A549 (cell line): ENCODE measurements around the gene MAGI2. TPM values are rescaled to one million over a fixed set of nuclear protein-coding genes. Genes with fewer than 3 reads are reported as not detected.

Experiments used
- ATAC-seq, 2 experiments: fragments of 200-7000 bp in 1 of 2; fragments of >200 bp in 1 of 2; cut with Nextera tagmentation in 1 of 2; cut with Tn5 transposase in 1 of 2; 3 replicates each; pipeline versions ENCODE4 v1.8.0 to v1.9.1; 2018 to 2020; ENCODE audit warnings: mild to moderate bottlenecking in 1 of 2, moderate library complexity in 1 of 2
- CTCF ChIA-PET: fragments of 300-600 bp; sonication (Branson Sonifier 250); formaldehyde crosslinking; extraction: SDS; loops from one replicate; lab custom pipeline; 2021; ENCODE audit warnings: antibody characterized with exemption, inconsistent platforms; lab: Yijun Ruan, JAX
- POLR2A ChIA-PET: fragments of 350-600 bp; formaldehyde crosslinking; extraction: SDS; loops from one replicate; lab custom pipeline; 2021; ENCODE audit warnings: antibody characterized with exemption, inconsistent platforms; lab: Yijun Ruan, JAX
- DNase-seq, 2 experiments: peaks; one replicate each; pipeline versions ENCODE4 v3.0.0 to v3.0.0-alpha.2; 2011 to 2016; ENCODE audit warnings: low read depth in 1 of 2, low spot score in 1 of 2
- FAIRE-seq: peaks from 2 replicates; lab custom pipeline; 2011; peaks lifted over from hg19 to GRCh38; lab: Jason Lieb, UNC
- H3K27ac ChIP-seq, 2 experiments: fragments of >200 bp; sonication (Bioruptor Twin); formaldehyde crosslinking; 3 replicates each; pipeline ENCODE4 v1.5.1; 2016 to 2017
- H3K4me1 ChIP-seq: fragments of >200 bp; sonication (Bioruptor Twin); formaldehyde crosslinking; 3 replicates; pipeline ENCODE4 v1.6.1; 2016
- H3K4me2 ChIP-seq: fragments of >200 bp; sonication (Bioruptor Twin); formaldehyde crosslinking; 3 replicates; pipeline ENCODE4 v1.6.1; 2016
- H3K4me3 ChIP-seq: fragments of >200 bp; sonication (Bioruptor Twin); formaldehyde crosslinking; 3 replicates; pipeline ENCODE4 v1.5.1; 2016
- H3K9me3 ChIP-seq: fragments of >200 bp; sonication (Bioruptor Twin); formaldehyde crosslinking; 3 replicates; pipeline ENCODE4 v1.6.1; 2016
- CHD2 ChIP-seq: fragments of 150-350 bp; IDR thresholded peaks from 2 replicates; pipeline ENCODE4 v1.6.1; 2014; ENCODE audit warnings: low read length; ENCODE audit not compliant: partially characterized antibody
- CTCF ChIP-seq: fragments of >200 bp; sonication (Bioruptor Twin); formaldehyde crosslinking; IDR thresholded peaks from 3 replicates; pipeline ENCODE4 v1.5.1; 2016
- EHMT2 ChIP-seq: fragments of 200-600 bp; sonication (generic); IDR thresholded peaks from 2 replicates; pipeline ENCODE4 v1.6.1; 2016; ENCODE audit warnings: antibody characterized with exemption, low read depth, mild to moderate bottlenecking, moderate library complexity
- ESRRA ChIP-seq: fragments of 150-350 bp; IDR thresholded peaks from 2 replicates; pipeline ENCODE4 v1.6.1; 2014; ENCODE audit warnings: mild to moderate bottlenecking, low read length, borderline replicate concordance
- FOSL2 ChIP-seq, 2 experiments: fragments of 450-650 bp in 1 of 2; fragments of >200 bp in 1 of 2; sonication (Bioruptor Twin) in 1 of 2; formaldehyde crosslinking; IDR thresholded peaks; 2 replicates each; pipeline versions ENCODE4 v1.5.0 to v1.6.1; 2016 to 2020; ENCODE audit warnings: mild to moderate bottlenecking in 1 of 2, moderate library complexity in 1 of 2
- GATA3 ChIP-seq: IDR thresholded peaks from 2 replicates; pipeline ENCODE4 v1.6.1; 2012; ENCODE audit warnings: borderline replicate concordance
- HDAC2 ChIP-seq: fragments of 200-600 bp; sonication (generic); IDR thresholded peaks from 2 replicates; pipeline ENCODE4 v1.6.1; 2016
- JUN ChIP-seq, 2 experiments: fragments of >200 bp; sonication (Bioruptor Twin); formaldehyde crosslinking; IDR thresholded peaks; 2 replicates in 1 of 2; 3 replicates in 1 of 2; pipeline ENCODE4 v1.6.1; 2016 to 2017
- KDM1A ChIP-seq: fragments of 200-600 bp; sonication (generic); IDR thresholded peaks from 2 replicates; pipeline ENCODE4 v1.6.1; 2016; ENCODE audit warnings: low read depth, mild to moderate bottlenecking
- POLR2A ChIP-seq: IDR thresholded peaks from 2 replicates; pipeline ENCODE4 v1.6.1; 2012; ENCODE audit warnings: mild to moderate bottlenecking, low read length
- RFX5 ChIP-seq: fragments of 450-650 bp; IDR thresholded peaks from 2 replicates; pipeline ENCODE4 v1.7.1; 2014; ENCODE audit warnings: antibody characterized with exemption, mild to moderate bottlenecking, moderate library complexity
- RNF2 ChIP-seq: fragments of 200-600 bp; sonication (generic); IDR thresholded peaks from 2 replicates; pipeline ENCODE4 v1.6.1; 2016; ENCODE audit warnings: low read depth, mild to moderate bottlenecking, antibody characterized with exemption, moderate library complexity, borderline replicate concordance
- TP53 ChIP-seq: fragments of 250-450 bp; sonication (Bioruptor Pico); IDR thresholded peaks from 2 replicates; pipeline ENCODE4 v1.5.0; 2021; ENCODE audit warnings: mild to moderate bottlenecking, moderate library complexity
- ZNF302 ChIP-seq: fragments of 250-450 bp; sonication (Bioruptor Pico); IDR thresholded peaks from 2 replicates; pipeline ENCODE4 v1.9.0; 2021; ENCODE audit warnings: inconsistent platforms, mild to moderate bottlenecking, moderate library complexity
- ZSCAN20 ChIP-seq: fragments of 250-450 bp; sonication (Bioruptor Pico); IDR thresholded peaks from 2 replicates; pipeline ENCODE4 v1.8.0; 2022; ENCODE audit warnings: mild to moderate bottlenecking, moderate library complexity
- WGBS: methylation state at CpG from one replicate; pipeline ENCODE4 v1.1.6; 2017; ENCODE audit errors: missing lambda C conversion rate; 5-methylcytosine and 5-hydroxymethylcytosine counted together
- polyA plus RNA-seq, 4 experiments: library from polyadenylated mRNA; depleted of rRNA in 3 of 4; stranded (reverse); fragments of >200 nt; fragmentation: RNase III in 1 of 4; extraction: RNeasy Plus Mini Kit Qiagen cat#74134 plus additional on column Dnase treatment in 1 of 4; gene quantifications; 2 replicates in 3 of 4; 3 replicates in 1 of 4; pipeline ENCODE4 v1.2.3, GENCODE V29; 2011 to 2017
- TF ChIP-seq, protein P1 (sequence below): fragments of >200 bp; sonication (Bioruptor Twin); formaldehyde crosslinking; IDR thresholded peaks from 2 replicates; pipeline ENCODE4 v1.6.1; 2016
- TF ChIP-seq, protein P2 (sequence below): fragments of 450-650 bp; IDR thresholded peaks from 2 replicates; pipeline ENCODE4 v1.6.1; 2014; ENCODE audit warnings: antibody characterized with exemption
- TF ChIP-seq, protein P3 (sequence below): fragments of 200-600 bp; sonication (generic); IDR thresholded peaks from 2 replicates; pipeline ENCODE4 v1.6.1; 2016; ENCODE audit warnings: antibody characterized with exemption, mild to moderate bottlenecking, moderate library complexity
- TF ChIP-seq, protein P4 (sequence below): fragments of 150-350 bp; IDR thresholded peaks from 2 replicates; pipeline ENCODE4 v1.6.1; 2014; ENCODE audit warnings: low read depth, mild to moderate bottlenecking, low read length
- TF ChIP-seq, protein P5 (sequence below): IDR thresholded peaks from 2 replicates; pipeline ENCODE4 v1.6.1; 2012

Gene MAGI2
- polyA plus RNA-seq, 2 of the 4 experiments (the other 2 are of a cell fraction) = 0.48 to 0.81 TPM

- H3K27ac ChIP-seq = no peak overlapping the region
- FAIRE-seq = no peak
- ChIA-PET POLR2A (no interaction called here), CTCF (interaction anchor here (1.5 to 2.0 kb wide), 2 partner anchors 12 to 17 kb away, joined by 5 to 7 read pairs; no protein-coding TSS in a partner anchor)
- H3K4me3 ChIP-seq = no peak overlapping the region
- WGBS = 52% methylated on average over 4 of the region's 4 CpGs
- ATAC-seq = no peak
- H3K4me2 ChIP-seq = no peak overlapping the region
- TF ChIP-seq ESRRA (no peak), POLR2A (no peak), GATA3 (no peak), CHD2 (no peak), JUN (IDR thresholded peaks at IDR 0.05) (no peak), FOSL2 (IDR thresholded peaks at IDR 0.05) (no peak), FOSL2 (CRISPR knock-in tag; IDR thresholded peaks at IDR 0.05) (no peak), ZNF302 (no peak), RFX5 (no peak), RNF2 (no peak), ZSCAN20 (CRISPR knock-in tag) (no peak), HDAC2 (no peak), KDM1A (no peak), CTCF (no peak), TP53 (CRISPR knock-in tag) (no peak), EHMT2 (no peak)
- TF ChIP-seq, protein P1, sequence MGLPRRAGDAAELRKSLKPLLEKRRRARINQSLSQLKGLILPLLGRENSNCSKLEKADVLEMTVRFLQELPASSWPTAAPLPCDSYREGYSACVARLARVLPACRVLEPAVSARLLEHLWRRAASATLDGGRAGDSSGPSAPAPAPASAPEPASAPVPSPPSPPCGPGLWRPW = no peak
- TF ChIP-seq, protein P2, sequence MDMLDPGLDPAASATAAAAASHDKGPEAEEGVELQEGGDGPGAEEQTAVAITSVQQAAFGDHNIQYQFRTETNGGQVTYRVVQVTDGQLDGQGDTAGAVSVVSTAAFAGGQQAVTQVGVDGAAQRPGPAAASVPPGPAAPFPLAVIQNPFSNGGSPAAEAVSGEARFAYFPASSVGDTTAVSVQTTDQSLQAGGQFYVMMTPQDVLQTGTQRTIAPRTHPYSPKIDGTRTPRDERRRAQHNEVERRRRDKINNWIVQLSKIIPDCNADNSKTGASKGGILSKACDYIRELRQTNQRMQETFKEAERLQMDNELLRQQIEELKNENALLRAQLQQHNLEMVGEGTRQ = no peak
- TF ChIP-seq, protein P3, sequence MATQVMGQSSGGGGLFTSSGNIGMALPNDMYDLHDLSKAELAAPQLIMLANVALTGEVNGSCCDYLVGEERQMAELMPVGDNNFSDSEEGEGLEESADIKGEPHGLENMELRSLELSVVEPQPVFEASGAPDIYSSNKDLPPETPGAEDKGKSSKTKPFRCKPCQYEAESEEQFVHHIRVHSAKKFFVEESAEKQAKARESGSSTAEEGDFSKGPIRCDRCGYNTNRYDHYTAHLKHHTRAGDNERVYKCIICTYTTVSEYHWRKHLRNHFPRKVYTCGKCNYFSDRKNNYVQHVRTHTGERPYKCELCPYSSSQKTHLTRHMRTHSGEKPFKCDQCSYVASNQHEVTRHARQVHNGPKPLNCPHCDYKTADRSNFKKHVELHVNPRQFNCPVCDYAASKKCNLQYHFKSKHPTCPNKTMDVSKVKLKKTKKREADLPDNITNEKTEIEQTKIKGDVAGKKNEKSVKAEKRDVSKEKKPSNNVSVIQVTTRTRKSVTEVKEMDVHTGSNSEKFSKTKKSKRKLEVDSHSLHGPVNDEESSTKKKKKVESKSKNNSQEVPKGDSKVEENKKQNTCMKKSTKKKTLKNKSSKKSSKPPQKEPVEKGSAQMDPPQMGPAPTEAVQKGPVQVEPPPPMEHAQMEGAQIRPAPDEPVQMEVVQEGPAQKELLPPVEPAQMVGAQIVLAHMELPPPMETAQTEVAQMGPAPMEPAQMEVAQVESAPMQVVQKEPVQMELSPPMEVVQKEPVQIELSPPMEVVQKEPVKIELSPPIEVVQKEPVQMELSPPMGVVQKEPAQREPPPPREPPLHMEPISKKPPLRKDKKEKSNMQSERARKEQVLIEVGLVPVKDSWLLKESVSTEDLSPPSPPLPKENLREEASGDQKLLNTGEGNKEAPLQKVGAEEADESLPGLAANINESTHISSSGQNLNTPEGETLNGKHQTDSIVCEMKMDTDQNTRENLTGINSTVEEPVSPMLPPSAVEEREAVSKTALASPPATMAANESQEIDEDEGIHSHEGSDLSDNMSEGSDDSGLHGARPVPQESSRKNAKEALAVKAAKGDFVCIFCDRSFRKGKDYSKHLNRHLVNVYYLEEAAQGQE = no peak
- TF ChIP-seq, protein P4, sequence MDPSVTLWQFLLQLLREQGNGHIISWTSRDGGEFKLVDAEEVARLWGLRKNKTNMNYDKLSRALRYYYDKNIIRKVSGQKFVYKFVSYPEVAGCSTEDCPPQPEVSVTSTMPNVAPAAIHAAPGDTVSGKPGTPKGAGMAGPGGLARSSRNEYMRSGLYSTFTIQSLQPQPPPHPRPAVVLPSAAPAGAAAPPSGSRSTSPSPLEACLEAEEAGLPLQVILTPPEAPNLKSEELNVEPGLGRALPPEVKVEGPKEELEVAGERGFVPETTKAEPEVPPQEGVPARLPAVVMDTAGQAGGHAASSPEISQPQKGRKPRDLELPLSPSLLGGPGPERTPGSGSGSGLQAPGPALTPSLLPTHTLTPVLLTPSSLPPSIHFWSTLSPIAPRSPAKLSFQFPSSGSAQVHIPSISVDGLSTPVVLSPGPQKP = no peak
- TF ChIP-seq, protein P5, sequence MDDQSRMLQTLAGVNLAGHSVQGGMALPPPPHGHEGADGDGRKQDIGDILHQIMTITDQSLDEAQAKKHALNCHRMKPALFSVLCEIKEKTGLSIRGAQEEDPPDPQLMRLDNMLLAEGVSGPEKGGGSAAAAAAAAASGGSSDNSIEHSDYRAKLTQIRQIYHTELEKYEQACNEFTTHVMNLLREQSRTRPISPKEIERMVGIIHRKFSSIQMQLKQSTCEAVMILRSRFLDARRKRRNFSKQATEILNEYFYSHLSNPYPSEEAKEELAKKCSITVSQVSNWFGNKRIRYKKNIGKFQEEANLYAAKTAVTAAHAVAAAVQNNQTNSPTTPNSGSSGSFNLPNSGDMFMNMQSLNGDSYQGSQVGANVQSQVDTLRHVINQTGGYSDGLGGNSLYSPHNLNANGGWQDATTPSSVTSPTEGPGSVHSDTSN = no peak
- H3K4me1 ChIP-seq = no peaks in the 10 kb centered on the region
- no peaks in the 10 kb centered on the region for H3K9me3 ChIP-seq
- no peak for DNase-seq
These were observed 1415.9 kb downstream of the MAGI2 start for GRCh38 chr7:78037603-78038002.
